OCI-LY3 (cell line): ENCODE measurements around the gene EZH1.
"Not testable (repeated sequence)": the region's sequence is repeated elsewhere in the genome, so short reads cannot be mapped to it uniquely, and the experiment has no call there.

Source experiments
- H2AFZ ChIP-seq: fragments of 200-600, 300-600 bp; shearing (Covaris generic); 2 replicates; pipeline ENCODE4 v1.6.0; 2014; ENCODE audit warnings: antibody characterized with exemption, low read depth, low read length
- H3K27ac ChIP-seq: fragments of 200-600, 300-600 bp; sonication (generic); 2 replicates; pipeline ENCODE4 v1.5.1; 2014; ENCODE audit warnings: mild to moderate bottlenecking, low read length, moderate library complexity, mixed read lengths
- H3K27me3 ChIP-seq: fragments of 200-600, 300-600 bp; sonication (generic); 2 replicates; pipeline ENCODE4 v1.6.1; 2014; ENCODE audit warnings: low read depth, low read length, mixed read lengths
- H3K36me3 ChIP-seq: fragments of 200-600, 300-600 bp; sonication (generic); replicated peaks from 2 replicates; pipeline ENCODE3; 2014; ENCODE audit warnings: low read depth, low read length, mixed read lengths
- H3K4me1 ChIP-seq: fragments of 300-600, 200-600 bp; sonication (generic); 2 replicates; pipeline ENCODE4 v1.6.1; 2014; ENCODE audit warnings: low read length, mixed read lengths
- H3K4me2 ChIP-seq: fragments of 200-600, 300-600 bp; sonication (generic); 2 replicates; pipeline ENCODE4 v1.6.1; 2014; ENCODE audit warnings: low read length, mixed read lengths
- H3K4me3 ChIP-seq: fragments of 300-600, 200-600 bp; sonication (generic); 2 replicates; pipeline ENCODE4 v1.5.1; 2014; ENCODE audit warnings: antibody characterized with exemption, mild to moderate bottlenecking, low read length, moderate library complexity
- H3K79me2 ChIP-seq: fragments of 300-600, 200-600 bp; shearing (Covaris generic); 2 replicates; pipeline ENCODE4 v1.6.1; 2014; ENCODE audit warnings: mild to moderate bottlenecking, low read length, mixed read lengths
- H3K9ac ChIP-seq: fragments of 300-600, 200-600 bp; shearing (Covaris generic); 2 replicates; pipeline ENCODE4 v1.6.0; 2014; ENCODE audit warnings: mild to moderate bottlenecking, low read length, moderate library complexity
- H3K9me3 ChIP-seq: fragments of 200-600, 300-600 bp; shearing (Covaris generic); 2 replicates; pipeline ENCODE4 v1.6.1; 2014; ENCODE audit warnings: low read length, mixed read lengths; ENCODE audit not compliant: insufficient read depth
- H4K20me1 ChIP-seq: fragments of 200-600, 300-600 bp; sonication (generic); 2 replicates; pipeline ENCODE4 v1.6.1; 2016; ENCODE audit warnings: low read length, mixed read lengths; ENCODE audit not compliant: insufficient read depth
- CTCF ChIP-seq: fragments of 200-600, 300-600 bp; sonication (generic); IDR thresholded peaks from 2 replicates; pipeline ENCODE4 v1.5.1; 2014; ENCODE audit warnings: antibody characterized with exemption, low read length, low read depth
- EZH2phosphoT487 ChIP-seq: fragments of 200-600 bp; shearing (Covaris generic); IDR thresholded peaks from 2 replicates; pipeline ENCODE4 v1.6.1; 2018; ENCODE audit warnings: antibody characterized with exemption, mixed run types, low read depth

EZH1 gene

GRCh38 chr17:42774066-42774745 is 29.4 kb upstream of the EZH1 start:
- peak overlapping the region; percentile 93 for H3K4me3 ChIP-seq
- peaks cover 9% of the 10 kb centered on the region for H3K79me2 ChIP-seq
- H3K36me3 ChIP-seq = peaks cover 24% of the 10 kb centered on the region
- no peak overlapping the region for H2AFZ ChIP-seq
- H3K27me3 ChIP-seq = no peaks in the 10 kb centered on the region
- H3K27ac ChIP-seq = peak overlapping the region; percentile 74
- H3K4me1 ChIP-seq = peaks cover 29% of the 10 kb centered on the region
- no peaks in the 10 kb centered on the region for H4K20me1 ChIP-seq
- peak overlapping the region; percentile 88 for H3K4me2 ChIP-seq
- H3K9me3 ChIP-seq = no peaks in the 10 kb centered on the region
- TF ChIP-seq CTCF = no peak
- no peak for TF ChIP-seq EZH2phosphoT487
- H3K9ac ChIP-seq = peak overlapping the region; percentile 98

- H3K4me2 ChIP-seq = peak within 1 kb of the TSS; percentile 88
- H4K20me1 ChIP-seq = no peaks in the 10 kb centered on the region
- peaks cover 21% of the 10 kb centered on the region for H3K36me3 ChIP-seq
- no peaks in the 10 kb centered on the region for H3K27me3 ChIP-seq
- H3K4me3 ChIP-seq = peak within 1 kb of the TSS; percentile 93
- H3K9ac ChIP-seq = peak within 1 kb of the TSS; percentile 98
- TF ChIP-seq CTCF = no peak
- no peak for TF ChIP-seq EZH2phosphoT487
- no peaks in the 10 kb centered on the region for H3K9me3 ChIP-seq
- peak within 1 kb of the TSS; percentile 89 for H2AFZ ChIP-seq
- peaks cover 9% of the 10 kb centered on the region for H3K79me2 ChIP-seq
- peaks cover 29% of the 10 kb centered on the region for H3K4me1 ChIP-seq
- H3K27ac ChIP-seq = peak within 1 kb of the TSS; percentile 74
These were observed 28.6 kb upstream of the EZH1 start, which contains the start of gene VPS25 for GRCh38 chr17:42773290-42774035. Gene VPS25, plus strand, starts transcription at chr17:42773449. Its CDS starts 27 bp downstream, at chr17:42773476.

GRCh38 chr17:42772945-42773289 is 28.1 kb upstream of the EZH1 start:
- H3K4me1 ChIP-seq = peaks cover 29% of the 10 kb centered on the region
- no peaks in the 10 kb centered on the region for H4K20me1 ChIP-seq
- peak overlapping the region; percentile 89 for H2AFZ ChIP-seq
- TF ChIP-seq EZH2phosphoT487 (no peak), CTCF (no peak)
- H3K27ac ChIP-seq = peak overlapping the region; percentile 74
- no peaks in the 10 kb centered on the region for H3K9me3 ChIP-seq
- peak overlapping the region; percentile 98 for H3K9ac ChIP-seq
- peak overlapping the region; percentile 93 for H3K4me3 ChIP-seq
- peaks cover 9% of the 10 kb centered on the region for H3K79me2 ChIP-seq
- H3K36me3 ChIP-seq = peaks cover 21% of the 10 kb centered on the region
- H3K27me3 ChIP-seq = no peaks in the 10 kb centered on the region
- H3K4me2 ChIP-seq = peak overlapping the region; percentile 88

DNA sequence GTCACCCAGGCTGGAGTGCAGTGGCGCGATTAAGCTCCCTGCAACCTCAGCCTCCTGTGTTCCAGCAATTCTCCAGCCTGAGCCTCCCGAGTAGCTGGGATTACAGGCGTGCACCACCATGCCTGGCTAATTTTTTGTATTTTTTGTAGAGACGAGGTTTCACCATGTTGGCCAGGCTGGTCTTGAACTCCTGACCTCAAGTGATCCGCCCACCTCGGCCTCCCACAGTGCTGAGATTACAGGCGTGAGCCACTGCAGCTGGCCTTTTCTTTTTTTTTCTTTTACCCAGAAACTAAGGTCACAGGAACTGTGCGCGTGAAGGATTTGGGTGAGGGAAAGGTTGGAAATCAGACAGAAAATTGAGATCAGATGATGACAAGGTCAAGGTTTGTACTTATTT is 25.1 kb upstream of the EZH1 start:
- H3K4me2 ChIP-seq, H3K36me3 ChIP-seq, H4K20me1 ChIP-seq: not testable (repeated sequence)

GRCh38 chr17:42768006-42768405 is 23.2 kb upstream of the EZH1 start:
- H3K27me3 ChIP-seq, H3K4me2 ChIP-seq, H3K27ac ChIP-seq, H3K9ac ChIP-seq, H3K4me3 ChIP-seq, H2AFZ ChIP-seq, H3K9me3 ChIP-seq, H3K79me2 ChIP-seq, H4K20me1 ChIP-seq, H3K36me3 ChIP-seq: not testable (repeated sequence)
- H3K4me1 ChIP-seq = peaks cover 11% of the 10 kb centered on the region

More for the DNA sequence above, 25.1 kb upstream of the EZH1 start:
- not testable (repeated sequence) for H3K4me3 ChIP-seq, H3K27me3 ChIP-seq, H3K9ac ChIP-seq, H2AFZ ChIP-seq, H3K27ac ChIP-seq, H3K9me3 ChIP-seq, H3K79me2 ChIP-seq
- H3K4me1 ChIP-seq = peaks cover 16% of the 10 kb centered on the region
